ENCODE measurements around the gene SAMD11.

- no peak for TF ChIP-seq CTCF (IDR thresholded peaks at IDR 0.05; ENCODE audit: low read length)
- no peak for TF ChIP-seq EZH2 (optimal IDR thresholded peaks at IDR 0.05; ENCODE audit: low read depth, low read length)
Measured at GRCh38 chr1:963746-964525, 40.2 kb downstream of the SAMD11 start.
